Ramos (cell line): Measurements from ENCODE around the gene VRK1.
"Not testable (repeated sequence)": the region's sequence is repeated elsewhere in the genome, so short reads cannot be mapped to it uniquely, and the experiment has no call there.

Experiments
- in situ Hi-C: fragments of 300-500 bp; cut with MboI; formaldehyde crosslinking; loops from one replicate; pipeline ENCODE4 v1.14.3; 2022; ENCODE audit warnings: low sequenced_read_pairs; ENCODE audit not compliant: unreplicated experiment

The VRK1 gene, protein sequence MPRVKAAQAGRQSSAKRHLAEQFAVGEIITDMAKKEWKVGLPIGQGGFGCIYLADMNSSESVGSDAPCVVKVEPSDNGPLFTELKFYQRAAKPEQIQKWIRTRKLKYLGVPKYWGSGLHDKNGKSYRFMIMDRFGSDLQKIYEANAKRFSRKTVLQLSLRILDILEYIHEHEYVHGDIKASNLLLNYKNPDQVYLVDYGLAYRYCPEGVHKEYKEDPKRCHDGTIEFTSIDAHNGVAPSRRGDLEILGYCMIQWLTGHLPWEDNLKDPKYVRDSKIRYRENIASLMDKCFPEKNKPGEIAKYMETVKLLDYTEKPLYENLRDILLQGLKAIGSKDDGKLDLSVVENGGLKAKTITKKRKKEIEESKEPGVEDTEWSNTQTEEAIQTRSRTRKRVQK

GRCh38 chr14:96796851-96797581 lies at the start of gene VRK1:
TSS of gene VRK1 (plus strand) at chr14:96797382. CDS start at chr14:96833472, 36,090 bp downstream.
- in situ Hi-C loops = no loop called here

- in situ Hi-C loops = no loop called here
Observed at GRCh38 chr14:96747608-96748007, 49.6 kb upstream of the VRK1 start.

DNA sequence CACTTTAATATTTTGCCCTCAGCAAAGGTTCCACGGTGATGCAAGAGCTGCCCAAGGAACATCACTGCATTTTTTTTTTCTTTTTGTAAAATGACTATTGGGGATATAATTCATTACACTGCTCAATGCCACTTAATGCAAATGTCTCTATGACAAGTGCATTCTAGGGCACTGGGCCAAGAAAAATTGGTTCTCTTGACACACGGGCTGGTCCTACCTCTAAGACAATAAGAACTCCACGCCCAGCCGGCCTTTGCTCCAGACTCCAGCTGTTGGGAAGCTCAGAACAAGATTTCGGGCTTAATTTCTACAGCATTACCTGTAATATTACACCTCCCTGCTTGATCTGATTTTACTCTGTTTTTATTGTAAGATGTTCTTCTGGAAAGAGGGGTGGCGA lies 48.8 kb upstream of the VRK1 start:
- in situ Hi-C loops = no loop called here

- in situ Hi-C loops = no loop called here
Observed at GRCh38 chr14:96751505-96751904, 45.7 kb upstream of the VRK1 start.

GRCh38 chr14:96752125-96752524 lies 45.1 kb upstream of the VRK1 start:
- in situ Hi-C loops = no loop called here

GRCh38 chr14:96752594-96752993 lies 44.6 kb upstream of the VRK1 start:
- in situ Hi-C loops = no loop called here

GRCh38 chr14:96754162-96754844 lies 42.9 kb upstream of the VRK1 start:
- in situ Hi-C loops = no loop called here

DNA sequence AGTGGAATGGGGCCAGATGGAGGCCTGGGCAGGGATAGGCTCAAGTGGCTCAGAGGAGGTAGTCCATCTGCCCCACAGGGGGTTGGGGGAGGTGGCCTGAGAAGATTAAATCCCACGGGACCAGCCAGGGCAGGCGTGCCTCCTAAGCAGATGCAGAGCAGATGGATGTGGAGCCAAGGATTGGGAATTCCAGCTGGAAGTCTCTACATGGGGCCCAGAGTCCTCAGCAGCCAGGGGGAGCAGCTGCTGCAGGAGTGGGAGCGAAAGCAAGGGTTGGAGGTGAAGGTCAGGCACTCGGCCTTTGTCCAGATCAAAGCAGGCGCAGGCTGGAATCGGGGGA lies 42.4 kb upstream of the VRK1 start:
- in situ Hi-C loops = no loop called here

GRCh38 chr14:96756745-96757144 lies 40.4 kb upstream of the VRK1 start:
- in situ Hi-C loops = no loop called here

GRCh38 chr14:96757456-96757855 lies 39.7 kb upstream of the VRK1 start:
- in situ Hi-C loops = no loop called here

DNA sequence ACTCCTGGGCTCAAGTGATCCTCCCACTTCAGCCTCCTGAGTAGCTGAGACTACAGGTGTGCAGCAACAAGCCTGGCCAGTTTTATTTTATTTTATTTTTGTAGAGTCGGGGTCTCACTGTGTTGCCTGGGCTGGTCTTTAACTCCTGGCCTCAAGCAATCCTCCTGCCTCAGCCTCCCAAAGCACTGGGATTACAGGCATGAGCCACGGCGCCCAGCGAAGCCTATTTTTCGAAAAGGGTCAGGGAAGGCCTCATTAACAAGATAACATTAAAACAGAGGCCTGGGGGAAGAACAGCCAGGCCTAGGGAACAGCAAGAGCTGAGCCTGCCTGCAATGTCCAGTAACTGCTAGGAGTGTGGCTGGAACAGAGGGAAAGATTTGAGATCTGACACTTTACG lies 36.1 kb upstream of the VRK1 start:
- in situ Hi-C loops = no loop called here

GRCh38 chr14:96762650-96763049 lies 34.5 kb upstream of the VRK1 start:
- in situ Hi-C loops = no loop called here

DNA sequence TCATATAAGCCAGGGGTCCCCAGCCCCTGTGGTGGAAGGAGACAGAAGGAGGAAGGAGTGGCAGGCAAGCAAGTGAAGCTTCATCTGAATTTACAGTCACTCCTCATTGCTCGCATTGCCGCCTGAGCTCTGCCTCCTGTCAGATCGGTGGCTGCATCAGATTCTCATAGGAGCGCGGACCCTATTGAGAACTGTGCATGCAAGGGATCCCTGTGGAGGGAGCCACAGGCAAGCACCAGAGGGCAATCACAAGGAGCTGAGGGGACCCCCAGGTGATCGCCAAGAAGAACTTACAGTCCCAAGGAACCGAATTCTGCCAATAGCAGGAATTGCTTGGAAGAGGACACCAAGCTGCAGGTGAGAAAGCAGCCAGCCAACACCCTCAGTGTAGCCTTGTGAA lies 33.2 kb upstream of the VRK1 start:
- in situ Hi-C loops = no loop called here

GRCh38 chr14:96765205-96765604 lies 32.0 kb upstream of the VRK1 start:
- in situ Hi-C loops = not testable (repeated sequence)

DNA sequence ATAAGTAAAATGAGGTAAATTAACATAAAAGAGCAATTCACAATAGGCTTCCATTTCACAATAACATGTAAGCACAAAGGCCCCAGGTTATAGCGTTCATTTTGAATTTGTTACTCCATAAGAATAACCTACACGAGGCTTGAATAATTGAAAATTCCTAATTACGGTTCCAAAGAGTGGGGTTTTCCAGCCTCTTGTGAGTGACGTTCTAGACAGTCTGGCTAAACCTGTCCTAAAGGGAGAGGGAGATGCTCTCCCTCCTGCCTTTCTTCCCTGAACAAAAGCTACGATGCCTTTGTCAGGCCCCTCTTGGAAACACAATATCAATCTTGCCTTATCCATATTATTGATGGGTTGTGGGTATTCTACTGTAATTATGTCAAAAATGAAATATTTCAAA lies 24.3 kb upstream of the VRK1 start:
- in situ Hi-C loops = no loop called here

- in situ Hi-C loops = no loop called here
Observed at GRCh38 chr14:96776791-96777190, 20.4 kb upstream of the VRK1 start.

DNA sequence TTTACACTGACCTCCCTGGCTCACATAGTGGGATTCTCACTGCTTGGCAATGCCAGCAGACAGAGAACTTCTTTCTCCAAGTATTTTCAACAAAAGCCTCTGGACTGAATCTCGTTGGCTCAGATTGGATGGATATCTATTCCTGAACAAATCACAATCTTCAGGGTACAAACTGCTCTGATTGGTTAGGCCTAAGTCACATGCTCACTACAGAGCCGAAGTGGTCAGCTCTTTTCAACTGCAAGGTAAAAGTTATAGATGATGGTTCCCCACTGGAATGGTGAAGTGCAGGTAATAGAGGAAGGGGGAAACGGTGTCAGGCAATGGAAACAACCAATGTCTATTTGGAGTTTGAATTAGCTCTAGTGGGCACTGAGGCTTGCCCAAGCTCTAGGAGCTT lies 16.7 kb upstream of the VRK1 start:
- in situ Hi-C loops = no loop called here

- in situ Hi-C loops = no loop called here
Observed at GRCh38 chr14:96781371-96781770, 15.8 kb upstream of the VRK1 start.

GRCh38 chr14:96782436-96782835 lies 14.7 kb upstream of the VRK1 start:
- in situ Hi-C loops = no loop called here

DNA sequence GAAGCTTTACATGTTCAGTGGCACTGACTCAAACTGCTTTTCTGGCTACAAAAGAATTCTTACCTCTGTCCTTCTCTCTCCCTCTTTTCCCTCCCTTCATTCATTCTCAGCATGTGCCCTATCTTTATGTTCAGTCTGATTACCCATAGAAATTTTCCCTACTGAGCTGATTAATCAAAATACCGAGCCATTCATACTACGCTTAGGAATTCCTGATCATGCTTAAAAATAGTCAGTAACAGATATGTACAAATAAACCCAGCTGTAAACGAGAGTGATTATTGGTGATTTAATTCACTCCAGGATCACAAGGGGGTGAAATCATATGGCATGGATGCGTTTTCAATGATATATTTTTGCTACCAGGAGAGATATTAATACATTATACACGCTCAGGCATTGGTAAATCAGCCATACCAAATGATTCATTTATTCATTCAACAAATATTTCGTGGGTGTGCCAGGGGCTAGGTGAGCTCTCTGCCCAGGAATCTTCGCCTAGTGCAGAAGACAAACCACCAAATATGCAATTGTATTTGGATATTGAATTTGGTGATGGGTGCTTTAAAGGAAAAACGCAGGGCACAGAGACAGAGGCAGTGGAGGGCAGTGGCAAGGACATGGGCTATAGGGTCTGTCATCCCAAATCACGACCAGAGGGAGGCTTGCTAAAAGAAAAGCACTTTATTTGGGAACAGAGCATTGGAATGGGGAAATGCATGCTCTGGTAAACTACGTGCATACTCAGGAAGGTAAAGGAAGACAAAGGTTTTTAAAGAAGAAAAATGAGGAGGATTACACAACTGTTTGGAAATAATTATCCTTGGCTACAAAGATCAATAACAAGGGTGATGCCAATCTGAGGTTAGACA lies 13.9 kb upstream of the VRK1 start:
- in situ Hi-C loops = no loop called here

DNA sequence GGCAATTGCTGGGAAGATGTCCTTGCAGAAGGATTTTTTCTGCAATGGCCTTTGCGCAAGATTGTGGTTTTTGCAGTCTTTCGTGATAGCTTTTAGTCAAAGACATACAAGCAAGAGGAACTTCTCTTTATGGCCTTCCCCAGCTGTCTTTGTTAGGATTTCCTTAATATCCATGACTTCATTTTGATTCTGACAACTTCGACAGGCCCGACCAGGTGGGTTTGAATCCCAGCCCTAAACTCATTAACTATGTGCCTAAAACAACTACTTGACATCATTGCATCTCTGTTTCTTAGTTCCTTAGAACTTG lies 13.3 kb upstream of the VRK1 start:
- in situ Hi-C loops = no loop called here
